ENCODE measurements around the gene ATXN7L3.
A peak's percentile ranks its signal among the peaks of the same experiment; 100 is the strongest.

ATXN7L3 gene

GRCh38 chr17:44197980-44198720 is 1.5 kb downstream of the ATXN7L3 start:
- H3K27ac Mint-ChIP-seq = peak overlapping the region; percentile 84
- no peaks in the 10 kb centered on the region for H3K27me3 Mint-ChIP-seq
- H3K9me3 Mint-ChIP-seq (ENCODE audit: low read depth) = no peaks in the 10 kb centered on the region
- H3K36me3 Mint-ChIP-seq = no peaks in the 10 kb centered on the region
- H3K4me3 Mint-ChIP-seq = peak overlapping the region; percentile 86
- H3K4me1 Mint-ChIP-seq (ENCODE audit: low read depth) = peaks cover 31% of the 10 kb centered on the region

- Mint-ChIP-seq H3K4me3 (peak overlapping the region; percentile 86), H3K4me1 (ENCODE audit: low read depth) (peaks cover 25% of the 10 kb centered on the region)
These were observed 2.6 kb downstream of the ATXN7L3 start for GRCh38 chr17:44197107-44197506.

GRCh38 chr17:44193326-44194084 is 6.2 kb downstream of the ATXN7L3 start:
- no peak overlapping the region for H3K27ac Mint-ChIP-seq
- no peak overlapping the region for H3K4me3 Mint-ChIP-seq
- no peaks in the 10 kb centered on the region for H3K9me3 Mint-ChIP-seq (ENCODE audit: low read depth)
- peaks cover 21% of the 10 kb centered on the region for H3K4me1 Mint-ChIP-seq (ENCODE audit: low read depth)
- no peaks in the 10 kb centered on the region for H3K27me3 Mint-ChIP-seq
- no peaks in the 10 kb centered on the region for H3K36me3 Mint-ChIP-seq

More at GRCh38 chr17:44197107-44197506, 2.6 kb downstream of the ATXN7L3 start:
- Mint-ChIP-seq H3K27ac (no peak overlapping the region), H3K9me3 (ENCODE audit: low read depth) (no peaks in the 10 kb centered on the region), H3K27me3 (no peaks in the 10 kb centered on the region), H3K36me3 (no peaks in the 10 kb centered on the region)

- Mint-ChIP-seq H3K4me1 (ENCODE audit: low read depth) (peaks cover 21% of the 10 kb centered on the region), H3K36me3 (no peaks in the 10 kb centered on the region), H3K27ac (no peak overlapping the region), H3K9me3 (ENCODE audit: low read depth) (no peaks in the 10 kb centered on the region), H3K27me3 (no peaks in the 10 kb centered on the region), H3K4me3 (no peak overlapping the region)
These were observed 6.9 kb downstream of the ATXN7L3 start for GRCh38 chr17:44192750-44193149.

GRCh38 chr17:44191941-44192496 is 7.7 kb downstream of the ATXN7L3 start:
- Mint-ChIP-seq H3K27ac (no peak overlapping the region), H3K4me3 (no peak overlapping the region), H3K36me3 (no peaks in the 10 kb centered on the region), H3K4me1 (ENCODE audit: low read depth) (peaks cover 19% of the 10 kb centered on the region), H3K27me3 (no peaks in the 10 kb centered on the region), H3K9me3 (ENCODE audit: low read depth) (no peaks in the 10 kb centered on the region)

- no peaks in the 10 kb centered on the region for H3K27me3 Mint-ChIP-seq
- H3K27ac Mint-ChIP-seq = peak overlapping the region; percentile 47
- H3K4me1 Mint-ChIP-seq (ENCODE audit: low read depth) = peaks cover 18% of the 10 kb centered on the region
- no peaks in the 10 kb centered on the region for H3K9me3 Mint-ChIP-seq (ENCODE audit: low read depth)
- no peak overlapping the region for H3K4me3 Mint-ChIP-seq
- H3K36me3 Mint-ChIP-seq = no peaks in the 10 kb centered on the region
These were observed 8.3 kb downstream of the ATXN7L3 start for GRCh38 chr17:44191369-44191768.

GRCh38 chr17:44190481-44190880 is 9.2 kb downstream of the ATXN7L3 start:
- no peaks in the 10 kb centered on the region for H3K9me3 Mint-ChIP-seq (ENCODE audit: low read depth)
- H3K27ac Mint-ChIP-seq = peak overlapping the region; percentile 50
- no peaks in the 10 kb centered on the region for H3K36me3 Mint-ChIP-seq
- H3K27me3 Mint-ChIP-seq = no peaks in the 10 kb centered on the region
- H3K4me3 Mint-ChIP-seq = no peak overlapping the region
- peaks cover 21% of the 10 kb centered on the region for H3K4me1 Mint-ChIP-seq (ENCODE audit: low read depth)

- peak overlapping the region; percentile 99 for H3K27ac Mint-ChIP-seq
- H3K36me3 Mint-ChIP-seq = no peaks in the 10 kb centered on the region
- H3K4me3 Mint-ChIP-seq = peak overlapping the region; percentile 99
- no peaks in the 10 kb centered on the region for H3K27me3 Mint-ChIP-seq
- peaks cover 33% of the 10 kb centered on the region for H3K4me1 Mint-ChIP-seq (ENCODE audit: low read depth)
- H3K9me3 Mint-ChIP-seq (ENCODE audit: low read depth) = no peaks in the 10 kb centered on the region
These were observed 10.9 kb downstream of the ATXN7L3 start for GRCh38 chr17:44188576-44189403.

- no peaks in the 10 kb centered on the region for H3K27me3 Mint-ChIP-seq
- peak overlapping the region; percentile 99 for H3K4me3 Mint-ChIP-seq
- no peaks in the 10 kb centered on the region for H3K36me3 Mint-ChIP-seq
- H3K27ac Mint-ChIP-seq = peak overlapping the region; percentile 99
- peaks cover 36% of the 10 kb centered on the region for H3K4me1 Mint-ChIP-seq (ENCODE audit: low read depth)
- H3K9me3 Mint-ChIP-seq (ENCODE audit: low read depth) = no peaks in the 10 kb centered on the region
These were observed 12.4 kb downstream of the ATXN7L3 start for GRCh38 chr17:44187131-44187899.

- H3K27ac Mint-ChIP-seq = peak within 1 kb of the TSS; percentile 99
- peaks cover 39% of the 10 kb centered on the region for H3K4me1 Mint-ChIP-seq (ENCODE audit: low read depth)
- no peaks in the 10 kb centered on the region for H3K9me3 Mint-ChIP-seq (ENCODE audit: low read depth)
- H3K4me3 Mint-ChIP-seq = peak within 1 kb of the TSS; percentile 99
- H3K36me3 Mint-ChIP-seq = peaks cover 2% of the 10 kb centered on the region
- H3K27me3 Mint-ChIP-seq = no peaks in the 10 kb centered on the region
These were observed 13.2 kb downstream of the ATXN7L3 start, which contains the start of gene TMUB2 for GRCh38 chr17:44186307-44187130. TMUB2 (plus strand) TSS chr17:44186972; CDS start chr17:44187709, 737 bp downstream.

- peak overlapping the region; percentile 41 for H3K27ac Mint-ChIP-seq
These were observed 15.4 kb downstream of the ATXN7L3 start for GRCh38 chr17:44184212-44184810.

GRCh38 chr17:44183024-44183423 is 16.7 kb downstream of the ATXN7L3 start:
- no peaks in the 10 kb centered on the region for H3K9me3 Mint-ChIP-seq (ENCODE audit: low read depth)
- peaks cover 2% of the 10 kb centered on the region for H3K36me3 Mint-ChIP-seq
- peak overlapping the region; percentile 28 for H3K27ac Mint-ChIP-seq
- H3K4me3 Mint-ChIP-seq = no peak overlapping the region
- H3K27me3 Mint-ChIP-seq = no peaks in the 10 kb centered on the region
- H3K4me1 Mint-ChIP-seq (ENCODE audit: low read depth) = peaks cover 33% of the 10 kb centered on the region

More at GRCh38 chr17:44184212-44184810, 15.4 kb downstream of the ATXN7L3 start:
- peaks cover 2% of the 10 kb centered on the region for H3K36me3 Mint-ChIP-seq
- peaks cover 37% of the 10 kb centered on the region for H3K4me1 Mint-ChIP-seq (ENCODE audit: low read depth)
- H3K4me3 Mint-ChIP-seq = peak overlapping the region; percentile 99
- H3K27me3 Mint-ChIP-seq = no peaks in the 10 kb centered on the region
- no peaks in the 10 kb centered on the region for H3K9me3 Mint-ChIP-seq (ENCODE audit: low read depth)

GRCh38 chr17:44178133-44178532 is 21.6 kb downstream of the ATXN7L3 start:
- peaks cover 5% of the 10 kb centered on the region for H3K4me1 Mint-ChIP-seq (ENCODE audit: low read depth)
- no peaks in the 10 kb centered on the region for H3K27me3 Mint-ChIP-seq
- peaks cover 5% of the 10 kb centered on the region for H3K36me3 Mint-ChIP-seq
- no peak overlapping the region for H3K4me3 Mint-ChIP-seq
- no peak overlapping the region for H3K27ac Mint-ChIP-seq
- H3K9me3 Mint-ChIP-seq (ENCODE audit: low read depth) = no peaks in the 10 kb centered on the region

Measured in activated naive CD8-positive, alpha-beta T cell (primary cell).